ENCODE data around the gene DUS1L.

DNA sequence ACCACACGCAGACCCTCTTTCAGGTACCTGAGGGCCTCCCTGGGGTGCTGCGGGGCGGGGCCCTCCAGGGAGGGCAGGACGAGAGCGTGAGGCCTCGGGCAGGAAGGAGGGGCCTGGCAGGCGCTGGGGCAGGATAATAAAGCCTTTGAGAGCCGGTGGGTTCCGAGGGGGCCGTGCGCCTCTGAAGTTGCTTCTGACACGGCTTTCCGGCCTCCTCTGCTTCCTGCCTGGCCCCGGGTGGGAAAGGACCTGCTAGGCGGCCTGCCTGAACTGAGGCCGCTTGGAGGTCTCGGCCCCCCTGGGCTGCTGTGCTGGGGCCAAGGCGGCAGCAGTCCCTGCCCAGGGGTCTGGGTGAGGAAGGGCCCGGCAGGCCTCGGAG lies 53.4 kb downstream of the DUS1L start:
- TF ChIP-seq, protein P1, sequence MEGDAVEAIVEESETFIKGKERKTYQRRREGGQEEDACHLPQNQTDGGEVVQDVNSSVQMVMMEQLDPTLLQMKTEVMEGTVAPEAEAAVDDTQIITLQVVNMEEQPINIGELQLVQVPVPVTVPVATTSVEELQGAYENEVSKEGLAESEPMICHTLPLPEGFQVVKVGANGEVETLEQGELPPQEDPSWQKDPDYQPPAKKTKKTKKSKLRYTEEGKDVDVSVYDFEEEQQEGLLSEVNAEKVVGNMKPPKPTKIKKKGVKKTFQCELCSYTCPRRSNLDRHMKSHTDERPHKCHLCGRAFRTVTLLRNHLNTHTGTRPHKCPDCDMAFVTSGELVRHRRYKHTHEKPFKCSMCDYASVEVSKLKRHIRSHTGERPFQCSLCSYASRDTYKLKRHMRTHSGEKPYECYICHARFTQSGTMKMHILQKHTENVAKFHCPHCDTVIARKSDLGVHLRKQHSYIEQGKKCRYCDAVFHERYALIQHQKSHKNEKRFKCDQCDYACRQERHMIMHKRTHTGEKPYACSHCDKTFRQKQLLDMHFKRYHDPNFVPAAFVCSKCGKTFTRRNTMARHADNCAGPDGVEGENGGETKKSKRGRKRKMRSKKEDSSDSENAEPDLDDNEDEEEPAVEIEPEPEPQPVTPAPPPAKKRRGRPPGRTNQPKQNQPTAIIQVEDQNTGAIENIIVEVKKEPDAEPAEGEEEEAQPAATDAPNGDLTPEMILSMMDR (IDR thresholded peaks at IDR 0.05) = no peak
- no peak for TF ChIP-seq EZH2 (IDR thresholded peaks at IDR 0.05; ENCODE audit: borderline replicate concordance, insufficient read depth, low read depth, low read length, poor library complexity, severe bottlenecking)
